ENCODE data around the gene IQSEC2.

Gene IQSEC2

DNA sequence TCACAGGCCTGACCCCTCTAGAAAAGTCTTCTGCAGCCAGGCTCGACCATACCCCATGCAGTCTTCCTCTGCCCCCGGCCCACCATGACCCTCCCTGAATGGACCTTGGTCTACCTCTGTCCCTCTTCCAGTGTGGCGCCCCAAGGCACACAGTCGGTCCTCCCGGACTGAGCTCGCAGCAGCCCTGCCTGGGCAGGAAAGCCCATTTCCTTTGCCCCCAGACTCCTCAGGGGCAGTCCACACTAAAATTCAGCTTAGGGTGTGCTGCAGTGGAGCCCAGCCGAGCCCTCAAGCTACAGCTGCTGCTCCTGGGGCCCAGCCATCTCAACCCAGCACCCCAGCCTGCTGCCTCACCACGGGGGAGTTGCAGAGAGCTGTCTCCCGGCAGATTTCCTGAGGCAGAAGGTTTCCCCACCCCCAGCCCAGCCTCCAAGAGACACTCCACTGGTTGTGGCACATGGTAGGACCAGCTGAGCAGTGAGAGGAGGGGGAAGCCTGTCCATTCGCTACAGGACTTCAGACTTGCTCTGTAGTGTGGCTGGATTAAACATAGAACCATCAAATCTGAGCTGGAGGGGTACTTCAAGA is 37.5 kb upstream of the IQSEC2 start:
- TF ChIP-seq, protein P1, sequence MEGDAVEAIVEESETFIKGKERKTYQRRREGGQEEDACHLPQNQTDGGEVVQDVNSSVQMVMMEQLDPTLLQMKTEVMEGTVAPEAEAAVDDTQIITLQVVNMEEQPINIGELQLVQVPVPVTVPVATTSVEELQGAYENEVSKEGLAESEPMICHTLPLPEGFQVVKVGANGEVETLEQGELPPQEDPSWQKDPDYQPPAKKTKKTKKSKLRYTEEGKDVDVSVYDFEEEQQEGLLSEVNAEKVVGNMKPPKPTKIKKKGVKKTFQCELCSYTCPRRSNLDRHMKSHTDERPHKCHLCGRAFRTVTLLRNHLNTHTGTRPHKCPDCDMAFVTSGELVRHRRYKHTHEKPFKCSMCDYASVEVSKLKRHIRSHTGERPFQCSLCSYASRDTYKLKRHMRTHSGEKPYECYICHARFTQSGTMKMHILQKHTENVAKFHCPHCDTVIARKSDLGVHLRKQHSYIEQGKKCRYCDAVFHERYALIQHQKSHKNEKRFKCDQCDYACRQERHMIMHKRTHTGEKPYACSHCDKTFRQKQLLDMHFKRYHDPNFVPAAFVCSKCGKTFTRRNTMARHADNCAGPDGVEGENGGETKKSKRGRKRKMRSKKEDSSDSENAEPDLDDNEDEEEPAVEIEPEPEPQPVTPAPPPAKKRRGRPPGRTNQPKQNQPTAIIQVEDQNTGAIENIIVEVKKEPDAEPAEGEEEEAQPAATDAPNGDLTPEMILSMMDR (IDR thresholded peaks at IDR 0.05; ENCODE audit: low read length): no peak
- no peak for TF ChIP-seq EZH2 (IDR thresholded peaks at IDR 0.05; ENCODE audit: borderline replicate concordance, low read length)
- Histone ChIP-seq H3K9ac (ENCODE audit: low read length) (no peak overlapping the region), H3F3A (ENCODE audit: insufficient read depth, low read length) (no peaks in the 10 kb centered on the region), H4K20me1 (ENCODE audit: insufficient read depth, low read length) (no peaks in the 10 kb centered on the region), H3K4me2 (ENCODE audit: low read length) (no peak overlapping the region), H3K79me2 (ENCODE audit: insufficient read depth, low read length) (no peaks in the 10 kb centered on the region), H3K4me3 (ENCODE audit: low read depth, low read length, poor library complexity, severe bottlenecking) (no peak overlapping the region), H3K9me2 (ENCODE audit: low read depth, low read length) (no peaks in the 10 kb centered on the region), H3K4me1 (ENCODE audit: insufficient read depth, low read length, severe bottlenecking) (no peaks in the 10 kb centered on the region), H2AFZ (ENCODE audit: low read length) (no peak overlapping the region), H3K9me3 (ENCODE audit: low read length) (no peaks in the 10 kb centered on the region), H3K27me3 (ENCODE audit: insufficient read depth, low read length) (no peaks in the 10 kb centered on the region), H3K36me3 (ENCODE audit: insufficient read depth, low read length) (no peaks in the 10 kb centered on the region), H3K27ac (ENCODE audit: low read depth, low read length, poor library complexity, severe bottlenecking) (no peak overlapping the region)

DNA sequence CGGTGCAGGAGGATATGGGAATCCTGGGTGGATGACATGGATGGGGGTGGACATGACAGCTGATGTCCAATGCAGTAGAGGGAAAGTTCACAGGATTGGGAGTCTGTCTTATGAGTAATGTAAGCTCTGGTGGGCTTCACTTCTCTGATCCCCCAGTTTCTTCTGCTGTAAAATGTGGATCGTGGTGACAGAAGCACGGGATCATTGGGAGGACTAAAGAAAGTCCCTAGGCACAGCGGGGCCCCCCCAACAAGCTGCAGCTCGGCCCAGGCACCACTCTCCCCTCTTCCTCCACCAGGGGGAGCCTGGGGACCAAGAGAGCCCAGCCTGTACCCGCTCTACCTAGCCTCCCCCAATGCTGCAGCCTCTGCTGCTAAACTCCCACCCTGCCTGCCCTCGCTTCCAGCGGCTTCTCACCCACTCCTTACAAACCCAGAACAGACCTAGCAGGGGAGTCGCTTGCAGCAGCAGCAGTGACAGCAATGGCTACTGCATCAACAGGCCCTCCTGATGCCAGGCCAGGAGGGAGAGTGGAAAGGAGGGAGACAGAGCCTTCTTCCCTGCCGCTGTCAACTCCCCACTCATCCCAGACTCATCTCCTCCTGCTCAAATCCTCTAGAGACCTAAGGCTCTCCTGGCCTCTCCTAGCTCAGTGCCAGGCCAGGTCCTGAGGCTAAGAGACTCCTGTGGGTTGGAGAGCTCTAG is 36.1 kb upstream of the IQSEC2 start:
- H2AFZ ChIP-seq (ENCODE audit: low read length): no peak overlapping the region
- no peaks in the 10 kb centered on the region for H3K27me3 ChIP-seq (ENCODE audit: insufficient read depth, low read length)
- H3K4me2 ChIP-seq (ENCODE audit: low read length): no peak overlapping the region
- H3K36me3 ChIP-seq (ENCODE audit: insufficient read depth, low read length): no peaks in the 10 kb centered on the region
- H3K79me2 ChIP-seq (ENCODE audit: insufficient read depth, low read length): no peaks in the 10 kb centered on the region
- peaks cover 8% of the 10 kb centered on the region for H3K4me1 ChIP-seq (ENCODE audit: insufficient read depth, low read length, severe bottlenecking)
- H4K20me1 ChIP-seq (ENCODE audit: insufficient read depth, low read length): no peaks in the 10 kb centered on the region
- H3K4me3 ChIP-seq (ENCODE audit: low read depth, low read length, poor library complexity, severe bottlenecking): no peak overlapping the region
- H3K9me3 ChIP-seq (ENCODE audit: low read length): no peaks in the 10 kb centered on the region
- H3K9ac ChIP-seq (ENCODE audit: low read length): no peak overlapping the region
- no peak overlapping the region for H3K27ac ChIP-seq (ENCODE audit: low read depth, low read length, poor library complexity, severe bottlenecking)
- TF ChIP-seq, protein P1 (IDR thresholded peaks at IDR 0.05; ENCODE audit: low read length): peak; percentile 60
- no peak for TF ChIP-seq EZH2 (IDR thresholded peaks at IDR 0.05; ENCODE audit: borderline replicate concordance, low read length)
- no peaks in the 10 kb centered on the region for H3F3A ChIP-seq (ENCODE audit: insufficient read depth, low read length)
- no peaks in the 10 kb centered on the region for H3K9me2 ChIP-seq (ENCODE audit: low read depth, low read length)

DNA sequence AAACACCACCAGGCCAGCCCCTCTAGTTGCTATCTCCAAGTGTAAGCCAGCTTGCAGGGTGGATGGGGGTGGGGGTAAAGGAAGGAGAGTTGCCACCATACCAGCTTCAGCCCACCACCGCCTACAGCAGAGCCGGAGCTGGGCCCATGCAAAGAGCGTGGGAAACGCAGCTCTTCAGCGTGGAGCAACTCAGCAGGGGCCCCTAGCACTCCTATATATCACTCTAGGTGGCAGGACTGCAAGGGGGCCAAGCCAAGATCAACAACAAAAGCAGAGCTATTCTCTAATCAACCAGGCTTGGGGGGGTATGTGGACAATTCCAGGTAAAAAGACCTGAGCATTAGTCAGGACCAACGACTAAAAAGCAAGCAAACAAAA is 35.5 kb upstream of the IQSEC2 start:
- no peak overlapping the region for H3K27ac ChIP-seq (ENCODE audit: low read depth, low read length, poor library complexity, severe bottlenecking)
- H4K20me1 ChIP-seq (ENCODE audit: insufficient read depth, low read length): no peaks in the 10 kb centered on the region
- H3K79me2 ChIP-seq (ENCODE audit: insufficient read depth, low read length): no peaks in the 10 kb centered on the region
- no peaks in the 10 kb centered on the region for H3K27me3 ChIP-seq (ENCODE audit: insufficient read depth, low read length)
- no peak overlapping the region for H3K4me3 ChIP-seq (ENCODE audit: low read depth, low read length, poor library complexity, severe bottlenecking)
- H3K36me3 ChIP-seq (ENCODE audit: insufficient read depth, low read length): no peaks in the 10 kb centered on the region
- no peak overlapping the region for H3K9ac ChIP-seq (ENCODE audit: low read length)
- H3K9me2 ChIP-seq (ENCODE audit: low read depth, low read length): no peaks in the 10 kb centered on the region
- H3K4me1 ChIP-seq (ENCODE audit: insufficient read depth, low read length, severe bottlenecking): peaks cover 8% of the 10 kb centered on the region
- H2AFZ ChIP-seq (ENCODE audit: low read length): no peak overlapping the region
- no peaks in the 10 kb centered on the region for H3F3A ChIP-seq (ENCODE audit: insufficient read depth, low read length)
- H3K4me2 ChIP-seq (ENCODE audit: low read length): no peak overlapping the region
- H3K9me3 ChIP-seq (ENCODE audit: low read length): no peaks in the 10 kb centered on the region
- TF ChIP-seq EZH2 (IDR thresholded peaks at IDR 0.05; ENCODE audit: borderline replicate concordance, low read length): no peak
- TF ChIP-seq, protein P1 (IDR thresholded peaks at IDR 0.05; ENCODE audit: low read length): no peak

All from OCI-LY1 (cell line).